Upper lobe of right lung (tissue), 1 donor: ENCODE measurements around the gene ABHD15. TPM values are rescaled to one million over a fixed set of nuclear protein-coding genes. Genes with fewer than 3 reads are reported as not detected.

Experiments
- ATAC-seq: fragments of 200-7000 bp; cut with Tn5 transposase; one replicate; pipeline ENCODE4 v1.9.1; 2020; ENCODE audit warnings: mild to moderate bottlenecking, moderate library complexity
- DNase-seq: peaks from one replicate; pipeline ENCODE4 v3.0.0-alpha.2; 2020
- H3K27ac ChIP-seq: fragments of 200-600 bp; one replicate; pipeline ENCODE4 v1.8.0; 2022
- H3K27me3 ChIP-seq: fragments of 200-600 bp; one replicate; pipeline ENCODE4 v1.8.0; 2022; ENCODE audit warnings: mild to moderate bottlenecking
- H3K36me3 ChIP-seq: fragments of 200-600 bp; one replicate; pipeline ENCODE4 v1.8.0; 2022
- H3K4me1 ChIP-seq: fragments of 200-600 bp; one replicate; pipeline ENCODE4 v1.8.0; 2022
- H3K4me3 ChIP-seq: fragments of 200-600 bp; one replicate; pipeline ENCODE4 v1.8.0; 2022; ENCODE audit warnings: mild to moderate bottlenecking
- H3K9me3 ChIP-seq: fragments of 200-600 bp; one replicate; pipeline ENCODE4 v1.8.0; 2022
- intact Hi-C: fragments of 100-400 bp; cut with DNase I; formaldehyde crosslinking; loops from one replicate; pipeline ENCODE4 v1.11.0; 2022
- total RNA-seq: library from RNA; stranded (reverse); fragmentation: NEBNext Ultra II Directional; extraction: Animal tissue kit (Norgen Biotek cat#: 25700); gene quantifications from one replicate; pipeline ENCODE4 v1.2.1, GENCODE V29; 2021
- TF ChIP-seq, protein P1 (sequence below): fragments of 200-600 bp; IDR thresholded peaks from one replicate; pipeline ENCODE4 v1.8.0; 2022; ENCODE audit warnings: antibody characterized with exemption
- donor health status: DM: no; HTN: yes; CAD: no; lungs with severe emphysema.

Gene ABHD15
- total RNA-seq, 1 donor from 2014 or later = 10.9 TPM

DNA sequence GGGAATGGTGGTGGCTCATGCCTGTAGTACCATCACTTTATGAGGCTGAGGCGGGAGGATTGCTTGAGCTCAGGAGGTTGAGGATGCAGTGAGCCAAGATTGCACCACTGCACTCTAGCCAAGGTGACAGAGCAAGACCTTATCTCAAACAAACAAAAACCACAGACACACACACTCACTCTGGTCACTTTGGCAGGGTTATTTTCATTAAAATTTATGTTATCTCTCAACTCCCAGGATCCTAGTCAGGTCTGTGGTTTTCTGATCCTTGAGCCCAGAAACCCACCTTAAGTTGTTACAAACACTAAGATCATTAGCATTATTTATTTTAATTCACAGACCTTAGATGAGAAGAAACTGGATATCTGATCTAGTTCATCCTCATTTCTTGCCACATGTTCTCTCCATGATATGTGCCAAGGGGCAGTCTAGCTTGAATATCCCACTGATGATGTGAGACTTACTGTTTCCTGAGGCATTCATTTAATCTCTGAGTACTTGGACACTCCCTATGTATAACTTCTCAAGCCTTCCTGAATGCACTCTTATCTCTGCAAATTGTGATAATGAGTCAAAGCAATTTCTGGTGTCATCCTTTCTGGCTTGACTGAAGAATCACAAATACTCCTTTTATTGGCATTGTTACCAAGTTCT lies 9.6 kb downstream of the ABHD15 start:
- Histone ChIP-seq H3K9me3 (no peaks in the 10 kb centered on the region), H3K27me3 (no peaks in the 10 kb centered on the region), H3K36me3 (no peaks in the 10 kb centered on the region), H3K4me1 (peaks cover 10% of the 10 kb centered on the region), H3K4me3 (no peak overlapping the region), H3K27ac (no peak overlapping the region)
- TF ChIP-seq, protein P1, sequence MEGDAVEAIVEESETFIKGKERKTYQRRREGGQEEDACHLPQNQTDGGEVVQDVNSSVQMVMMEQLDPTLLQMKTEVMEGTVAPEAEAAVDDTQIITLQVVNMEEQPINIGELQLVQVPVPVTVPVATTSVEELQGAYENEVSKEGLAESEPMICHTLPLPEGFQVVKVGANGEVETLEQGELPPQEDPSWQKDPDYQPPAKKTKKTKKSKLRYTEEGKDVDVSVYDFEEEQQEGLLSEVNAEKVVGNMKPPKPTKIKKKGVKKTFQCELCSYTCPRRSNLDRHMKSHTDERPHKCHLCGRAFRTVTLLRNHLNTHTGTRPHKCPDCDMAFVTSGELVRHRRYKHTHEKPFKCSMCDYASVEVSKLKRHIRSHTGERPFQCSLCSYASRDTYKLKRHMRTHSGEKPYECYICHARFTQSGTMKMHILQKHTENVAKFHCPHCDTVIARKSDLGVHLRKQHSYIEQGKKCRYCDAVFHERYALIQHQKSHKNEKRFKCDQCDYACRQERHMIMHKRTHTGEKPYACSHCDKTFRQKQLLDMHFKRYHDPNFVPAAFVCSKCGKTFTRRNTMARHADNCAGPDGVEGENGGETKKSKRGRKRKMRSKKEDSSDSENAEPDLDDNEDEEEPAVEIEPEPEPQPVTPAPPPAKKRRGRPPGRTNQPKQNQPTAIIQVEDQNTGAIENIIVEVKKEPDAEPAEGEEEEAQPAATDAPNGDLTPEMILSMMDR = no peak
- DNase-seq (no peak), ATAC-seq (no peak)
- intact Hi-C loops = no loop called here

DNA sequence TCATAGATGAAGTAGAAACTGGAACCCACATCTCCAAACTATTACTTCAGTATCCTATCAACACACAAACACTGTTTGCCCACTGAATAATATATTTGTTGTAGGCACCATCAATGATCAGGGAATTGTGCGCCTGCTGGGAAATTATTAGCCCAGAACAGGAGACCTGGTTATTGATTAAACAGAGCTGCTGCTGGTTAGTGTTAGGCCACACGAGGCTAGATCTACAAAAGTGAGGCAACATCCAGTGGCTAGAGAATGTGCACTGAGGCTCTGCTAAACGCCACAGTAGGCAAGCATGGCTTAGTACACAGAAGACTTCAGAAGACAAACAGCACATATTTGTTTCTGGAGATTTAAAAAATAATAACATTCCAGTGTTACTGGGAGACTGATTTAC lies 11.0 kb downstream of the ABHD15 start:
- H3K27me3 ChIP-seq = no peaks in the 10 kb centered on the region
- ATAC-seq = peak; percentile 56
- no peak overlapping the region for H3K27ac ChIP-seq
- H3K4me3 ChIP-seq = no peak overlapping the region
- DNase-seq = no peak
- no peaks in the 10 kb centered on the region for H3K36me3 ChIP-seq
- TF ChIP-seq, protein P1 = no peak
- no peaks in the 10 kb centered on the region for H3K9me3 ChIP-seq
- no peaks in the 10 kb centered on the region for H3K4me1 ChIP-seq
- intact Hi-C loops = no loop called here

DNA sequence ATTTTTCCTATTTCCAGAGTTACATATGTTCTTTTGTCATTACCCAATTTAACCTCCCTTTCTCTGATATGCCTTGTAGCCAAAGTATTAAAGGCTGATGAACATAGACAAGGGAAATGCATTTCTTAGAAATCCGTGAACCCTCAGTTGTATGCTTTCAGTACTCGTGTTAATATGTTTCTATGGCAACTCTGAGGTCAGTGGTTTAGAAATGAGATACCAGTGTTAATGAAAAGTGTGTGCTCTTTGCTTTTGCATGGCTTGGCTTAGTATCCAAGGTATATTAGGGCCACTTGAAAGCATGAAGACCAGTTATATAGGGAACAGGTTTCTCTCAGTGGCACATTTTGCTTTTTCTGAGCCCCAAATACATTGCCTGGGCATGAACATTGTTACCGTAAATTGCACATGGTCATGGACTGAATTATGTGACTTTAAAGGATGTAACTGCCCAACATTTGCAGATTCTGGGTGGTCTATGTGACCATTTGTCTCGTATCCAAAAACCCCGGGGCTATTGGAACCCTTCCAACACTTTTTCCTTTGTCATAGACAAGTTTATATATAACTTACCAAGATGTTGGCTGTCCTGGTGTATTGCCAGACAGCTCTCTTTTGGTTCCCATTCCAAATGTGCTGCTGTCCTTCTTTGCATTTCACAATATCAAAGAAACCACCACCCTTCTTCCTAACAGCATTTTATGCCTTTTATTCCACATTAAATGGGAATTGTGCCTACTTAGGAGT lies 17.5 kb downstream of the ABHD15 start:
- H3K27ac ChIP-seq = no peak overlapping the region
- ATAC-seq = no peak
- H3K4me1 ChIP-seq = peaks cover 4% of the 10 kb centered on the region
- DNase-seq = no peak
- TF ChIP-seq, protein P1 = no peak
- H3K36me3 ChIP-seq = peaks cover 6% of the 10 kb centered on the region
- H3K27me3 ChIP-seq = no peaks in the 10 kb centered on the region
- H3K4me3 ChIP-seq = no peak overlapping the region
- H3K9me3 ChIP-seq = no peaks in the 10 kb centered on the region
- intact Hi-C loops = no loop called here

DNA sequence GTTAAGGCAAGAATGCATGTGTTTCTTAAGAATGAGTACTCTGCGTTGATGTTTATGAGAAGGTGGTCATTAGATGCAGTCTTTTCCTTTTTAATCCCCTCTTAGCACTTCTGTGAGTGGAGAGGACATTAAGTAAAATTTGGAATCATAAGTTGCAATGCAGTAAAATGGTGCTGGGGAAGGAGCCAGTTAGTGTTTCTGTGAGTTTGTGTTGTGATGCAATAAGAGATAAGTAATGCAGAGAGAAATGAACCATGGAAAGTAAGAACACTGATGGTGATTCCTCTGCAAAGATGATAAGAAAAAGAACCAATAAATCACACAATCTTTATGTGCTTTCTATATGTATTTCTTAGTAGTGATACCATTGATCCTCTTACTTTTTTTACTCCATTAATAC lies 20.0 kb downstream of the ABHD15 start:
- Histone ChIP-seq H3K36me3 (peaks cover 30% of the 10 kb centered on the region), H3K27me3 (no peaks in the 10 kb centered on the region), H3K27ac (no peak overlapping the region), H3K4me1 (peaks cover 4% of the 10 kb centered on the region), H3K9me3 (no peaks in the 10 kb centered on the region), H3K4me3 (no peak overlapping the region)
- TF ChIP-seq, protein P1 = no peak
- intact Hi-C loops = no loop called here
- no peak for DNase-seq
- no peak for ATAC-seq

DNA sequence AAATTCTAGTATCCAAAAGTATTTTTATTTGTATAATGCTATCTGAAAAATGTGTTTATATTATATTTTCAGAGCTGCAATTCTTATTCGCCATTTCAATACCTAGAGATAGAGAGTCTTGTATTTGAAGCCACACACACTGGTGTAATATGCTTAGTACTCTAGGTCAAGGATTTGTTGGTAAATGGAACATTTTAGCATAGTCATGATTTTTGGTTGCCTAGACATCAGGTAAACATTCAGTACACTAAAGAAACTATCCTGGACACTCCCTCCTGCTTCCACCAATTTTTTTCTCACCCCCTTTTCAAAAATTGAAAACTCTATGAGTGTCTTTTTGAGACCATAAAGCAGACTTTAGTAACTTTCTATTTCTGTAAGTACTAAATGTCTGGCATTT lies 20.8 kb downstream of the ABHD15 start:
- Histone ChIP-seq H3K4me1 (peaks cover 4% of the 10 kb centered on the region), H3K36me3 (peaks cover 36% of the 10 kb centered on the region)
- TF ChIP-seq, protein P1 = no peak

More for the DNA sequence above, 20.8 kb downstream of the ABHD15 start:
- intact Hi-C loops = no loop called here
- Histone ChIP-seq H3K9me3 (no peaks in the 10 kb centered on the region), H3K27ac (no peak overlapping the region), H3K27me3 (no peaks in the 10 kb centered on the region), H3K4me3 (no peak overlapping the region)
- DNase-seq = no peak
- ATAC-seq = no peak
